Retina (tissue), 1 donor: Measurements from ENCODE around the gene SBF2.

Experiments
- DNase-seq: peaks from one replicate; pipeline ENCODE4 v3.0.0-alpha.2; 2016

SBF2 gene

DNA sequence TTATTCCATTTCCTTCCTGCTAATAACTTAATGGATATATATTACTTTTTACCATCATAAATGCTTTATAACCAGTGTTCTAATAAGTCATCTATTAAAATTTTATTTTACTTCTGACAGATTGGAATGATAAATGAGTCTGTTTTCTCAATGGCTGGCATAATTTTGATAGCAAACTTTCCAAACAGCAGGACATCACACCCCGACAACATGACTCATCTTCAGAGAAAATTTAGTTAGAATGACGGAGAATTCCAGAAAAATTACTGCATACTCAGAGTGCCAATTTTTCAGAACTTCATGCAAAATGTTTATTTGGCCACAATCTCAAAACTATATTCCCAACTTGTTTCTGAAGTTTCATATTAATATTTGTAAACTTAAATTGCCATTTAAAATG lies 455.8 kb downstream of the SBF2 start:
- DNase-seq = no peak

DNA sequence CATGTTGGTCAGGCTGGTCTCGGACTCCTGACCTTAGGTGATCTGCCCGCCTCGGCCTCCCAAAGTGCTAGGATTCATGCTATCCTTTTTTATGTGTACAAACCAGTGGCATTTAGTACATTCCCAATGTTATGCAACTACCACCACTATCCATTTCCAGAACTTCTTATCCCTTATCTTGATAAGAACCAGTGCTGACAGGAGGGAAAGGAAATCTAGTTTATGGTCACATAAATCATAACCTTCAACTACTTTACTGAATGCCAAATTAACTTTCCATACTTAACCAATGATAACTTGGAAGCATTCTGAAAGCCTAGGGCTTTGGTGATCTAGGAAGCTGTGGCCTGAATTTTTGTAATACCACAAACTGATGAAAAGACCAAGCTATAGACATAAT lies 459.7 kb downstream of the SBF2 start:
- DNase-seq = no peak

DNA sequence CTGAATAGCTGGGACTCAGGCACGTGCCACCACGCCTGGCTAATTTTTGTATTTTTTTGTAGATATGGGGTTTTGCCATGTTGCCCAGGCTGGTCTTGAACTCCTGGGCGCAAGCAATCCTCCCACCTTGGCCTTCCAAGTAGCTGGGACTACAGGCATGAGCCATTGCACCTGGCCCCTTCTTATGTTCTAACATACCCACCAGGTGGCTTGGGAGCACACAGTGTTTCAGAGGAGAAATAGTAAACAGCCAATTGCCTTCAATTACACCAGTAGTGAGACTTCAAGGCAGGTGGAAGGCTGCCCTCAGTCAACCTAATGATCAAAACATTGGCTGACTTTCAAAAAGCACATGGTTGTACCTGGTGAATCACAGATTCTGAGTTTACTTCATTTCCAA lies 462.9 kb downstream of the SBF2 start:
- DNase-seq = no peak

DNA sequence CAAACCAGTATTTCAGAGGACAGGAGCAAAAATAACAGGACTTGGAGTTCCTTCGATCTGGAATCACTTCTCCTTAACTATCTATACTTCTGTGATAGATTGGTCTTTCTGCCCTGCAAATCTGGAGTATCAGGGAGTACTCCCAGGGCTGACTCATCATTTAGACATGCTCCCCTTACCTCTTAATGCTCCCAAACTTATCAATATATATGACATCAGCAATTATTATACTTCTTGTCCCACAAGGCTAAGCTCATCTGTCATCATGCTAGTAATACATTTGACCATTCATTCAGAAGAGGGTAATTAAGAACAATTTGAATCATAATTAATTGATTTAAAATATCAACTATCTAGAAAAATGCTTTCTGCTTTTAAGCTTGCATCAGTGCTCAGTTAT lies 466.3 kb downstream of the SBF2 start:
- DNase-seq = no peak

DNA sequence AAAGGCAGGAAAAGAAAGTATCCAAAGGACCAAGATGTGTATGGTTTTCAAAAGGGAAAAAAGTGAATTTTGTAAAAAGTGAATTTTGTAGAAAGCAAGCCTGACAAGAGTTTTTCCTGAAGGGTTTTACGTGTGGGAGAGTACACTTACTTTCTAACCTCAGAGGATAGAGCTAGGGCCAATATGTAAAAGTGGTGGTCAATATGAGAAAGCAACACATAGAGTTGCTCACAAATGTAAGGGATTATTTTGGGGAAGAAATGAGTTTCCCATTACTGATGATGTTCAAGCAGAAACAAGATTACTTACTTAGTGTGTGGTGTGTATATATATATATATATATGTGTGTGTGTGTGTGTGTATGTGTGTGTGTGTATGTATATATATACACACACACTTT lies 467.6 kb downstream of the SBF2 start:
- no peak for DNase-seq

DNA sequence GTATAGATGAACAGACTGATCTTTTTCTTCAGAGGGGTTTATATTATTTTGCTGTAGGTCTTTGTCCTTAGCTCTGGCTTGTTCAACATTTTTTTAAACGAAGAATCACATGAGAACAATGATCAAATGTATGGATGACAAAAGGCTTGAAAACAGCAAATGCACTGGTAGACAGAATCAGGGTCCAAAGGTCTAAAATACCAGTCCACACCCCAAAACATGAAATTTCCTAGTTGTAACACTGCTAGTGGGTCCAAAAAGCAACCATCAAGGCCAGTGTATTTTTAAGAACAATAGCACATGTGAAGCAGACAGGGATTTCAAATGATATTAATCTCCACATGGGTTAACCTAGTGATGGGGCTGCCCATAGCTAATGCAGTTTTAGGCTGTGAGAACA lies 468.1 kb downstream of the SBF2 start:
- no peak for DNase-seq

DNA sequence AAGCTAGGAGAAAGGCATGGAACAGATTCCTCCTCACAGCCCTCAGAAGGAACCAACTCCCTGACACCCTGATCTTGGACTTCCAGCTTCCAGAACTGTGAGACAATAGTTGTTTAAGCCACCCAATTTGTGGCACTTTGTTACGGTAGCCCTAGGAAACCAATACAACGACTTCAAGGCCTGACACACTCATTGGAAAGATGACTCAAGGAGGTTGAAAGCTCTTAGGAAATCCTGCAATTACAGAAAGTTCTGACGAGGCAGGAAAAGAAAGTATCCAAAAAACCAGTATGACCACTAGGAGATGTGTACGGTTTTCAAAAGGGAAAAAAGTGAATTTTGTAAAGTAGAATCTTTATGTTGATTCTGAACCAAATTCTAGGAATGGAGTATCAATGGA lies 468.7 kb downstream of the SBF2 start:
- DNase-seq = no peak

DNA sequence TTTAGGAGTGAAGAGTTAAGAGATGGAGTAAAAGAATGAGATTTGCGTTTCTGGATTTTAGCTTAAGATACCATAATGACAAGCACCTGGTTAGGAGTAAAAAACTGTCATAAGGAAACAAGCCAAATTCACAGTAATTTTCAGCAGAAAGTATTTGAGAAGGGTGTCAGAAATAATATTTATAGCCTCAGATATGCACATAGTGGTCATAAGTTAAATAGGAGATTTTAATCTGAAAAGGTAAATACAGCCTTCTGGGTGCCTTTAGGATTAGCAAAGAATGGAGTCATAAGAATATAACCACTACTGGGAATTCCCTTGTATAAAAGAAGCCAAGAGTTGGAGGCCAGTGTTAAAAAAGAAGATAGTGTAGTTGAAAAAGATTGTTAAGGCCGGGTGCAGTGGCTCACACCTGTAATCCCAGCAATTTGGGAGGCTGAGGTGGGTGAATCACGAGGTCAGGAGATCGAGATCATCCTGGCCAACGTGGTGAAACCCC lies 470.1 kb downstream of the SBF2 start:
- no peak for DNase-seq

DNA sequence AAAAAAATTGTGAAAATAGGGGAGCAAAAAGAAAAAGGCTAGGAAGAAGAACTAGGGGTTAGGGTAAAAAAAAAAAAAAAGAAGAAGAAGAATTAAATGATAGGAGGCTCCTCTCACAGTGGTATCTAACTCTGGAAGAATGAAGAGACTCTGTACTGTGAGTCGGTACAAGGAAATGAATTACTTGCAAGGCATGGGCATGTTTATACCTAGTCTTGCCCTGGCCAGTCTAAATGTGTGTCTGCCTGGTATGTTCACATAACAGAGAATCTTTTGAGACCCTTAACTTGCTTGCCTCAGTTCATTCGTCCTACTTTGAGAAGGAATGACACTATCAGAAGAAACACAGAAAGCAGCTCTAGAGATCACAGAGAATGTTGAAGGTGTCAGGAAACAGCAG lies 470.6 kb downstream of the SBF2 start:
- DNase-seq = no peak

DNA sequence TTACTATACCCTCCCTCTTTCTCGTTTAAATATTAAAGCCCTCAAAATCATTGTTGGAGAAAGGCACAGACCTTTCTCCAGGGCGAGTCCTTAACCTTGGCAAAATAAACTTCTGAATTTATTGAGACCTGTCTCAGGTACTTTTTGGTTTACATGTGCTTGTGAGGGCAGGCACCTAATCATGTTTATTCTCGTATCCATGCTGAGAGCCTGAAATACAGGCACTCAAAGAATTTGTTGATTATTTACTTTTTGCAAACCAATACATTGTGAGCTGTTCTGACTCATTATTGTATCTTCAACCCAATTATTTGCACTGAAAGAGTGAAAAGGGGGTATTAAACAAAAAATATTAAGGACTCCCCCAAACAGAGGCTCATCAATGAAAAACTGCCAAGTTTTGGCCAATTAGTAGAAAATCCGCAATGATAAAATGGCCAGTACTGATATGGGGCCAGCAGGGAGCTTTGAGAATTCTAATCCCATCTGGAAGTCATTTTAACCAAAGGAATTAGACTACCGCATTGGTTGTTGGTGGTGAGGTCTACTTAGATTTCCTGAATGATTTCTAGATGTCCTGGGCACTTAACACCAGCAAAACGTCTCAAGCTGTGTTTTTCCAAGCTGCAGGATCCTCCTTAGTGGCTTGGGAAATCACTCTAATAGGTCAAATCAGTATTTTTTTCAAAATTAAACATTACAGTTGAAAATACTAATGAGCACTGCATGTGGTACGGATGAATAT lies 472.8 kb downstream of the SBF2 start:
- DNase-seq = no peak

DNA sequence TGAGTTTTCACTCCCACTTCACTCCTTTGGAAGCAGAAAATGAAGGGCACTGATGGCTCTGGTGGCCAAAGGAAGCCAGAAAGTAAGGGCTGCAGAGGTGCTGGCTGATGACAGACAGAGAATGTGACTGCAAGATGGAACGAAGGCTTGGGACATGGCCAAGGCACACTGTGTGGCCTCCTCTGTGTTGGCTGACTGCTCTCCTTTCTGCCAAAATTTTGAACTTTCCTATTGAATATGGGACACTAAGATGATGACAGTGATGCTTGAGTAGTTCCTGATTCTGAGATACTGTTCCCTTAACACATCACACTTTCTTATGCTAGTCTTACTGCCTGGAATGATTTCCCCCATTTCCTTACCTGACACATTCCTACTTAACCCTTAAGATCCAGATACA lies 473.8 kb downstream of the SBF2 start:
- no peak for DNase-seq

DNA sequence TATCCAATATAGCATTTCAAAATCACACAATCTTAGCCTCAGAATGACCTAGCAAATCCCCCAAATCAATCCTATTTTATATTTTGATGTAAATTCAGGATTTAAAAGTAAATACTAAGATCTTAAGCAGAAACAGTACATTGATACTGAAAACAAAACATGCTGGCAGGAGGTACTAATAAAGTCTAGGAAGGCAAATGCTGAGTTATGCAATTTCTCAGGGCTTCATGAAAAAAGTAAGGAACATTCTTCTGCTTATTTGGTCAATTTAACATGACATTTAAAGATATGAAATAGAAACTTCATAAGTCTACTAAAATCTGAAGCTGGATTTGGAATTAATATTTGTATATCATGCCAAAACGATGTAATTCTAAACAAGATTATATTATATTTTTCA lies 476.8 kb downstream of the SBF2 start:
- no peak for DNase-seq

DNA sequence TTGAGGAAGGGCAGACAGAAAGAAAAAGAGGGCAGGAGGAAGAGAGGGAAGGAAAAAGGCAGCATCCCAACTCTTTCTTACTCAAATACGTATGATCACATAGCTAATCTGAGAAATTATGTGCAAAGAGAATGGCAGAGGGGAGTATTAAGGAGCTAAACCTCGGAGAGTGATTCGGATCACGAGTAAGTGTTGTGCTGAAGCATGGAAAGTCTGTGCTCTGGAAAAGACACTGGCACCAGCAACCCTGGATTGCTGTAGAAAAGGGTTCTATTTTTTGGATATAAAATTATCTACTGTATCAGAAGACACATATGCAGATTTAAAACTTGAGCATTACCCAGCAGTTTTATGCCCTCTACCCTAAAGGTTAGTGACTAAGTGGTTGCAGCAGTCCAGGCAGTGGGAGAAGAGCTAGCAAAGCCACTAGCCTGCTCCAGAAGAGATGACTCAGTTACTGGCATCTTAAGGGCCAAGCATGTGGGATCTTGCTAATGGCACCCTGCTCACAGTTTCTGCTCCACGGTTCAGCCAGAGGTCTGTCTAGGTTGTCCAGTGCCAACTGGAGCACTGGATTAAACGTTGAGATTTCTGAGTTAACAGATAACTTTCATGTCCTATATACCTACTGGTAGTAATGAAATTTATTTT lies 478.4 kb downstream of the SBF2 start:
- DNase-seq = no peak

DNA sequence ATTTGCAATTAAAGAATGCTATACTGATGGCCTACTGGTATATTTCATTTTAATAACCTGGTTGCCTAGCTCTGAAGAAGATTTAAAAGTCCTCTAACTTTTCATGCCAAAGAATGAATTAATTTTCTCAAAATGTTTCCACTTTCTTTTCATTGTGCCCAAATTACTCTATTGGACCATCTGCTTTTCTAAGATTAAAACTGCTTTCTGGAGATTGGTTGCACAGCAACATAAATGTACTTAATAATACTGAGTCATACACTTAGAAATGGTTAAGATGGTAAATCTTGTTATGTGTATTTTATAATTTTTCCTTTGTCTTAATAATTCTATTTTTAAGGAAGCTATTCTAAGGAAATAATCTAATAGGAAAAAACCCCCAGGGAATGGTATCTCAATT lies 479.9 kb downstream of the SBF2 start:
- no peak for DNase-seq

DNA sequence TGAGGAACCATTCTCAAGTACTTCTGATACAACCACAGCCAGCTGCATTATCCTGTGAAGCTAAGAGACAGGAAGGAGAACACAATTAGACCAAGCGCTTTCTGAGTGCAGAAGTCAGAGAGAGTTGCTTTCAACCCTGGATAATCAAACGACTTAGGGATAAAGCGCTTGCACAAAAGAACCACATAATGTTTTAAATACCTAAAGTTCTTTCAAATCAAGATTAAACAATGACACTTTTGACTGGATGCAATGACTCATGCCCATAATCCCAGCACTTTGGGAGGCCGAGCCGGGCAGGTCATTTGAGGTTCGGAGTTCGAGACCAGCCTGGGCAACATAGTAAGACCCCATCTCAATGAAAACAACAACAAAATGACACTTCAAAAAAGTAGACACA lies 485.1 kb downstream of the SBF2 start:
- no peak for DNase-seq

DNA sequence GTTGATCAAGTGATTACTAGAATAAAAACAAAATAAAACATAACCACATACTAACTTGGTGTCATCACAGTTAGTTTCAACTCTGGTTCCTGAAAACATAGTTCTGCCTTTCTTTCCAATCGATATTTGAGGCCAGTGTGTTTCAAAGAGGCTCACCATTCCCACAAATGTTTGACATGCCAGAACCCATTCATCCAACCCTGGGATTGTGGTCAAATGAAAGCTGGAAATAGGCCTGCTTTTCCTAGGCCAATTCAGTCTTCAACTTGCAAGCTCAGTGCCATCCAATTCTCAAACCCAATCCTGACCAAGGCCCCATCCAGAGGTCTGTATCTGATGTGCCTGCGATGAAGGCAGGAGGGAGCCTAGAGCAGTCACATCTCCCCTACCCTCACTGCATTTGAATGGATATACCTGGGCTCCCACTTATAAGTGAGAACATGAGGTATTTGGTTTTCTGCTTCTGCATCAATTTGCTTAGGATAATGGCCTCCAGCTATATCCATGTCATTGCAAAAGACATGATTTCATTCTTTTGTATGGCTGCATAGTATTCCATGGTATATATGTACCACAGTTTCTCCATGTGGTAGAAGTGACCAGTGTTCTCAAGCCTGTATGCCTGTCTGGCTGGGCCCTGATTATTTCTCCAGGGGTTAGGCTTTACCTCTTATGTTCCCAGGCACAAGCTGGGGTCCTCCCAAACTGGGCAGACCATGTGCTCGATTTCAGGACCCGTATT lies 486.9 kb downstream of the SBF2 start:
- DNase-seq = no peak

DNA sequence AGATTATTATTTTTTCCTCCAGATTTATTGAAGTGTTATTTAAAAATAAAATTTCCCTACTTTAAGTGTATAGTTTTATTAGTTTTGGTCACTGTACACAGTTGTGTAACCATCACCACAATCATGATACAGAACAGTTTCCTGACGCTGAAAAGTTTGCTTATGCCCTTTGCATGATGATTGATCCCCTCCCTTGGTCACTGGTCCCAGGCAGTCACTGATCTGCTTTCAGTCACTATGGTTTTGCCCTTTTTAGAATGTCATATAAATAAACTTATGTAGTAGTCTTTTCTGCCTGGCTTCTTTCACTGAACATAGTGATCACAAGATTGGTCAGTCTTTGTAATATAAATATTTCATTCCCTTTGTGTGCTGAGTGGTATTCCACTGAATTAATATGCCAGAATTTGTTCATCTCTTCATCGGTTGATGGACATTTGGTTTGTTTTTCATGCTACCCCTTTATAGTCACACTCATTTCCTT lies 489.6 kb downstream of the SBF2 start:
- DNase-seq = no peak

DNA sequence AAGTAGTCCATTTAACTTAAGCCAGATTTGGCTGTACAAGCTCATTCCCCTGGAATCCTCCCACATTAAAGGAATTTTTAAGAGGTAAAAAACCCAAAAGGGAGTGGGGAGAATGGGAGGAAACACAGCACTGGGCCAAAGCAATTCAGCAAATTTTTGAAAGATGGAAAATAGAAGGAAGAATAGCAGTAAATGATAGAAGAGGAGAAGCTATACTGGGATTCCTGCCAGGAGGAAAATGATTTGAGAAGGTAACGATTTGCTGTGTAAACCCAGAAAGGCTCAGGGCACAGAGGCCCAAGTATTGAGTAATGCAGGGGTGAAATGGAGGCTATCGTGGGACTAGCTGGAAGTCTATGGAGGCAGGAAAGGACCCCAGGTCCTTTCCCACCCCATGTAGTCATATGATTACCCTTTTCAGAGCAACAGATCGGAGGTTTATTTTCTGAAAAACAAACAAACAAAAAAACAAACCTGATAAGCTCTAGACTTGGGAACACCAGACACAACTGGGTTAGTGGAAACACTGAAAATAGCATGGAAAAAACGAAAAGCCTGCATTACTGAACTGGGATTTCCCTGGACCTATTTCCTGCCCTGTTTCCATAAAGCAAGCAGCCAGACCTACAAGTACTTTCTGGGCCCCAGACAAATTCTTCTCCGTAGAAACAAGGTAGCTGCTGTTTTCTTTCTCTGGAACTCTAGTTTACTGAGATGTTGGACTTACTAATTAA lies 490.2 kb downstream of the SBF2 start:
- no peak for DNase-seq

DNA sequence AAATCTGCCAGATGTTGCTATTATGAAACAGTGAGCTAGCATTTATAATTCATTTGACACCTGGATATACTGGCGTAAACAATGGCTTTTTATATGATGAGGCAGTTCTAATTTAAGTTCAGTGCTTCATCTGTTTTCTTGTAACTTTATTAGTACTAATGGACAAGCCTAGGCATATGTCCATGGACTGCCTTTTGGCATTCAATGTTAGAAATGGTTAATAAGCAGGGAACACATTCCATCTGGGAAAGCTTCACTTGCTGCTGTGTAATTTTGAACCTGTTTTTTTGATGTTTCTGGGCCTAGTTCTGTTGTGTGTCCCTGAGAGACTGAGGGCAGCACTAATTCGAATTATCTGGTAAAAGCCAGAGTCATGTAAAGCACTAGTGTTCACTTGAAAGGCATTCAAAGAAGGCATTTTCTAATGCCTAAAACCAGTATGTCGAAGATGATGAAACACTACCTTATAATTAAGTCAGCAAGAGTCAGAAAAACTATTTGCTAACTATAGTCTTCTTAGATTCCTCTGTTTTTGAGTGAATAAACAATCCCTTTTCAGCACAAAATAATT lies 491.6 kb downstream of the SBF2 start:
- DNase-seq = no peak

DNA sequence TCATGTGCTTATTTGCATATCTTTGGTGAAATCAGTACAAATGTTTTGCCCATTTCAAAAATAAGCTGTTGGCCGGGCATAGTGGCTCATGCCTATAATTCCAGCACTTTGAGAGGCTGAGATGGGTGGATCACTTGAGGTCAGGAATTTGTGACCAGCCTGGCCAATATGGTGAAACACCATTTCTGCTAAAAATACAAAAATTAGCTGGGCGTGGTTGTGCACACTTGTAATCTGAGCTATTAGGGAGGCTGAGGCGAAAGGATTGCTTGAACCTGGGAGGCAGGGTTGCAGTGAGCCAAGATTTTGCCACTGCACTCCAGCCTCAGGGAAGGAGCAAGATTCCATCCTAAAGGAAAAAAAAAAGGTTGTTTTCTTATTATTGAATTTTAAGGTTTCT lies 494.1 kb downstream of the SBF2 start:
- DNase-seq = no peak

DNA sequence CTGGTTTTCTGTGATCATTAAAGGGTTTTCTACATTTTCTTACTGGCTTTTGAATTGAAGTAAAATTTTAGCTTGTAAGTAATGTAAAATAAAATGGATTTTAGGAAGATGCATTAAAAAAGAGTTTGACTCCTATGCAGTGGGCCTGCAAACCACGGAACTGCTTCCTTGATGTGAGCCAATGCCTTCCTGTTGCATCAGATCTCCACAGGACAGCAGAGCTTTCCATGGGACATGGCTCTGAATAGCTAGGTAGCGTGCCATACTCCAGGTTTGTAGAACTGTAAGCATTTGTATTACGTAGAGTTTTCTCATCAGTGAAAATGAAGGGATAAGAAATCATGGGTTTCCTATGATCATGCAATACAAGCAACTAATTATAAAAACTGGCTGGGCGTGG lies 496.7 kb downstream of the SBF2 start:
- DNase-seq = no peak

DNA sequence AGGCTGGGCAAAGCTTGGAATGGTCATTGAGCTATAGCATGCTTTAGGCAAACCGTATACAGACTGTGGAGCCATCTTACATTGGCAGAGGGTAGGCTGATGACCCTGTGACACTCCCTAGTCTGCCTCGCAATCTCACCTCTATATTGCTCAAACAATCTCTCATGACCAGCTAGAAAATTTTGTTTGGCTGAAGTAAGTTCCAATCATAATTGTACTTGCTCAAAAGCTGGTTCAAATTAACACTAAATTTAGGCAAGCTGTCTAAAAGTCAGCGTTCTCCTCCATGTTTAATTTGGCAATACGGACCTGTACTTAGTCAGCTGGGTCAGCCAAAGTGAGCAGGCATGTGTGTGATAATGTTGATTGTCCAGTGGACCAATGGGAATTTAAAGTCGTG lies 497.2 kb downstream of the SBF2 start:
- DNase-seq = no peak

DNA sequence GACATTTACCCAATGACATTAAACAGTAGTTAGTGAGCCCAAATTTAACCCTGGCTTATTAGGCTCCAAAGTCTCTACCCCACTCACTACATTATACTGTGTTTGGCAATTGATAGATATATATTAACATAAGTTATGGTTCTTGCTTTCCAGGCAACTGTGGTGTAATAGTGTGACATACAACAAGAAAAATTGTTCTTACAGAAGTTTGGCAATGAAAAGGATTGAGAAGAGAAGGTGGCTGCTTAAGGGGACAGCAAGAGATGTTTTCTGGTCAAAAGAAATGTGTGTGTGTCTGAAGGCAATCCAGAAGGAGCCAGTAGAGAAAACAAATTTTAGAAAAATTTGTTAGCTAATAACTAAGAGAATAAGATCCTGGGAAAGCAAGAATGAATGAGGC lies 497.8 kb downstream of the SBF2 start:
- DNase-seq = no peak
